HG03521 (cell line): ENCODE measurements around the gene LIPM.
"Not testable (repeated sequence)": the region's sequence is repeated elsewhere in the genome, so short reads cannot be mapped to it uniquely, and the experiment has no call there.

Experiments used
- ATAC-seq: cut with Tn5 transposase; IDR thresholded peaks from one replicate; pipeline ENCODE4 v1.9.1; 2021; ENCODE audit warnings: mild to moderate bottlenecking, moderate library complexity; ENCODE audit not compliant: unreplicated experiment

The LIPM gene

DNA sequence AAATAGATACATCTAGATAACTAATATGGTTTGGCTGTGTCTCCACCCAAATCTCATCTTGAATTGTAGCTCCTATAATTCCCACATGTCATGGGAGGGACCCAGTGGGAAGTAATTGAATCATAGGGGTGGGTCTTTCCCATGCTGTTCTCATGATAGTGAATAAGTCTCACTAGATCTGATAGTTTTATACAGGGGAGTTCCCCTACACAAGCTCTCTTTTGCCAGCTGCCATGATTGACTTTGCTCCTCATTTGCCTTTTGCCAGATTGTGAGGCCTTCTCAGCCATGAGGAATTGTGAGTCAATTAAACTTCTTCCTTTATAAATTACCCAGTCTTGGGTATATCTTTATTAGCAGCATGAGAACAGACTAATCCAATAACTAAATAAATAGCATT is 35.1 kb downstream of the LIPM start:
- ATAC-seq = not testable (repeated sequence)

DNA sequence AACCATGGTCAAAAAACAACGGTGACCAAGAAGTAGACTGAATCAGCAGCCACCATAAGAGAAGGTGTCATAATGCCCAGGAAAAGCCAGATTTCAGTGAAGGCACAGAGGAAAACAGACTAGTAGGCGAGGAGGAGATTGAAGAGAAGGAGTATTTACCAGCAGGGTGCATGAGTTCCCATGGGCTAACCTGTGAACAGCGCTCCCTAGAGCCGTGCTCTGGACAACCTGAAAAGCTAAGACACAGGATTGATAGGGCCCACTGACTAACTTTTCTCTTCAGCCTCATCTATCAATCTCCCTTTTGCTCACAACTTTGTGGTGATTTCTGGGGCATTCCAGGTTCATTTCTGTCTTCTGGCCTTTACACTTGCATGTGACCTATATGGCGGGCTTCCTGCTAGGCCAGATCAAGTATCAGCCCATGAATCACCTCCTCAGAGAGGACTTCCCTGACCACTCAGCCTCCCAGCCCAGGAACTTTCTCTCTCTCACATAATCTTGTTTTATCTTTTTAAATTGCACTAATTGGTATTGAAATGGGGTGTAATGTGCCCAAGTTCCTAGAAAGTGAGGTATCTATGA is 36.3 kb downstream of the LIPM start:
- ATAC-seq = no peak

DNA sequence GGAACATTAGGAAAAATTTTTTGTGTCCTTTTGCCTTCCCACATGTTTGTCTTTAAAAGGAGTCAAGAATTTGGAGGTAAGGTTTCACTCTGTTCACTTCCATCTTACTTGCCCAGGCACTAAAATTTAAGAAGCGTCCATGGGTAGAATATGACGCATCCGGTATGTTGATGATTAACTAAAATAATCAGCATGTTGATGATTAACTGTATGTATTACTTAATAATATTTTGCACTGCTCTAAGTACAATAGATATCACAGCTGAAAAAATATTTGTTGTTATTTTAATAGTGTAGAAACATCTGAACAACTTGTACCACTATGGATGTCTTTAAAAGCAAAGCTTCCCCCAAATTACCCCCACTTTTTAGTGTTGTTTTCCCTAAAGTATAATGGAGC is 37.6 kb downstream of the LIPM start:
- ATAC-seq = no peak

DNA sequence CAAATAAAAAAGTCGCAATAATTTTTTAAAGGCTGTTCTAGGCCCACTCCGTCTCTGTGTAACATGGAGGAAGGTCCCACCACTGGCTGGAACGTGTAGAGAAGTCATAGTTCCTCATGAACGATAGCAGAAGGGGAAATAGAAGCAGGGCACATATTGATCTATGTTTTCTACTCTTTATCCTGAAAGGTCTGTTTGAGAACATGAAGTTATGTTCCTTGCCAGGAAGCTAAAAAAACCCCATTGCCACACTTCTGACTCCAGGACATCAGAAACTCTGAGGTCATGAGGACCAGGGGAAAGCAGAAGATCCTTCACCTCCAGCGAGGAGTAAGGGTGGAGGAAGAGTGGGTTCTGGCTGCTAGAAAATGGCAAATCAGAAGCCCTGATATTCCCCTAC is 38.4 kb downstream of the LIPM start:
- no peak for ATAC-seq

DNA sequence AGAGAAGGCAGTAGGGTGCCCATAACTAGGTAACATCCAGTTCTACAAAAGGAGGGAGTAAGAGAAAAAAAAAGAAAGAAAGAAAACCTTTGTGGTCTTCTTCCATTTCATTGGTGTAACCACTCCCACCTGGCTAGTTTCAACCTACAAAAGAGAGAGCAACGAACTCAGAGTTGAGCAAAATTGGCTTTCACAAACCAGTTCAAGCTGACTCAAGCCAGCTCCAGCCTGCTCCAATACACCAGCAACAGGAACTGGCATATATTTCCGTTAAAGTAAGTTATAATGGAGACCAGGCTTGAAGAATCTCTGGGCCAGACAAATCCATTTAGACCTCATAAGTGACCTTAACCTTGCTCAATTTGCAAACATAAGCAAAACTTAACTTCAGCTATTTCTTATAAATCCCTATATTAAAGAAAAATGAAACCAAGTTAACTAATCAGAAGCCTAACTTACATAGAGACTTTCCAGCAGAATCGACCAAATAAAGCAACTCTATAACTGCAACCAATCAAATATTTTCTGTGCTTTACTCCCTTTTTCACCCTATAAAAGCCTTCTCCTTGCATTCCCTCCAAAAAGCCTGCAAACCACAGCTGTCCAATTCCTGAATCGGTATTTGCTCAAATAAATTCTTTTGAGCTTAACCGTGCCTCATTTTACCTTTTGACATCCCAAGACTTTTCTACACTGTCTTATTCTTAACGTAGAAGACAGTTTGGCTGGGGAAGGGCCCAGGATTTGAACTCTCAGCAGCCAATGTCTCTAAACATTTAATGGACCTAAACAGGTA is 39.0 kb downstream of the LIPM start:
- no peak for ATAC-seq

DNA sequence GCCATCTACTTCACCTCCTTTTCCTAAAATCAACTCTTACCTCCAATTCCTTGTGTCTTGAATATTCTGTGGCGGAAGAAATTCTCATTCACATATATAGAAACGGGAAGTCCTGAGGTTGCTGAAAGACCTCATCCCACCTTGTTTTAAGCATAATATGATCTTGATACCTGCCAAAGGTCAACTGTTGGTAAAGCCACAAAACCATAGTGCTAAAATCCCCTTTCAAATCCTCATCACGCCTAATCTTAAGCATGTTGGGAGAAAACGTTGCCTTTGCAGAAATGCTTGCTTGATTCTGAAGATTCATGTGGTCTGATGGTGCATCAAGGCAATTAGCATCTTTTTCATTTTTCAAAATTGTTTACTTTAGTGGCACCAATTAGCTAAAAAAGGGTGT is 40.6 kb downstream of the LIPM start:
- no peak for ATAC-seq

DNA sequence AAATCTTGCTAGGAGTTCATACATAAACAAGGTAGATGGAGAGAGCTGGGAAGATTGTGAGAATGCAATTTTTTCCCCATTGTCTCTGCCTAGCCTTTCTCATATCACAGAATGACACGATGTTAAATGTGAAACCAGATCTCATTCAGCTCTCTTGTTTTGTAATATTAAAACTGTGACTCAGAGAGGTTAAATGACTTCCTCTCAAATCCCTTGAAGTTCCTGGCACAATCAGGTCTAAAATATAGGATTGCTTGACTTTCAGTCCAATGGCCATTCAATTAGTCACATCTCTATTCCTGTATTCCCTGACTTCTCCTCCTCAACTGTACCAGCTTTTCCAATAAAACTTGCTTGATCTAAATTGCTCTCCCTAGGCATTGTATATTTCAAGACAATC is 46.0 kb downstream of the LIPM start:
- ATAC-seq = no peak

DNA sequence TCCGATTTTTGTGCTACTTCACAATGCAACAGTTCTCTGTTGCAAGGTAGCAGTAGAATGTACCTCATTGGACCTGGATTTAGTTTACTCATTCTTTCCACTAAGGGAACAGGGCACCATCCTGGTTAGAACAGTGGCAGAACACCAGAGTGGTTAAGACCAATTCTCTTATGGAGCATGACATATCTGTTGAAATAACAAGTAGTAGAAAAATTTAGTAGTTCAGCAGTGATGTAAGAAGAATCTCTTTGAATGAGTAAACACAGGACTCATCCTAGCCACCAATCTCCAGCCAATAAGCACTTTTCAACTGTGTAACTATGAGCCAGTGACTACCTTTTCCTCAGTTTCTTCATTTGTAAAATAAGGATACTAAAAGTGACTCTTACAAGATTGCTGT is 46.7 kb downstream of the LIPM start:
- ATAC-seq = no peak

DNA sequence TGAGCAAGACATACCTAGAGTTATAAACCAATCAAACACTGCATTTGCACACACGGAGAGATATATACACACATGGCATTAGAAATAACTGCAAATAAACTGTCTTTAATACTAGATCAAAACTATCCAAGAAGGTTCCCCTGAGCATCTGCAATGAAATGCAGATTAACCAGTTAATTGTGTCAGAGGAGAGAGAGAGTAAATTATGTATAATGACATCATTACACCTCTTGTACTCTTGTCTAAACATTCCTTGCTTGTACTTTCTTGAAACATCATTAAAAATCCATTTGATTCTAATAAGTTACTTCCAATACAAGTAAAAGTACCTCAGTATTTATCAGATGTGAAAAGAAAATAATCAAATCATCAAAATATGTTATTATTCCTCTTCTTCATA is 48.2 kb downstream of the LIPM start:
- no peak for ATAC-seq

DNA sequence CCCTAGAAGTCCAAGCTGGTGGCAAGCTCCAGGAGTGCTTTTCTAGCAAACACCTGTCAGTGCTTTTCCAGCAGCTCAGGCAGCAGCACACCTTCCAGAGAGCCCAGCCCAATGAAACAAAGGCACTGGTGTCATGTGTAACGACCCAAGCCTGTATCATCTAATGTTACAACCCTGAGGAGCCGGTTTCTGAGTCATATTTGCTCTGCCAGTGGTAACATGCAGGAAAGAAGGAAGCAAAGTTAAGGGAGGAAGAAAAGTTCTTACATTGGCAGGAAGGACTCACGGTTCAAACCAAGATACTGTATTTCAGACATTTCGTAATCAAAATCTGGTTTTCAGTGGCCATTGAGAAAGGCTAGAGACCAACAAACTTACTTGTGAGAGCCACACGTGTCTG is 49.2 kb downstream of the LIPM start, which contains the start of gene ANKRD22:
Gene ANKRD22, minus strand, starts transcription at position 139 of the 400 bp plus-strand sequence. CDS start 237 bp downstream, outside the sequence.
- ATAC-seq = no peak

DNA sequence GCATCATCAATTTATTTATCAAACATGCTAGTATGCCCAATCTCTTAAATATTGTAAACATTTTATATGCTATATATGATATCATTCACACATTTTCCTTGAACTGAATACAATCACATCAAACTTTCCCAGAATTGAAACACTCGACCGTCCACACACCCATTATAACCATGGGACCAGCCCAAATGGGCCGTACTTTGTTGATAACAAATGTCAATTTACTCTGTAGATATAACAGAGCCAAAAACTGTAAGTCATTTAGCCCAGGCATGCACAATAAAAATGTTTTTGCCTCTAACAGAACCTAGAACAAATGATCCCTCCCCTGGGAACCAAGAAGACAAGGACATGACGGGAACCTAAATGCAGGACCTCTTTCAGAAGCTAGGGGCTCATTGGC is 49.8 kb downstream of the LIPM start:
- no peak for ATAC-seq

DNA sequence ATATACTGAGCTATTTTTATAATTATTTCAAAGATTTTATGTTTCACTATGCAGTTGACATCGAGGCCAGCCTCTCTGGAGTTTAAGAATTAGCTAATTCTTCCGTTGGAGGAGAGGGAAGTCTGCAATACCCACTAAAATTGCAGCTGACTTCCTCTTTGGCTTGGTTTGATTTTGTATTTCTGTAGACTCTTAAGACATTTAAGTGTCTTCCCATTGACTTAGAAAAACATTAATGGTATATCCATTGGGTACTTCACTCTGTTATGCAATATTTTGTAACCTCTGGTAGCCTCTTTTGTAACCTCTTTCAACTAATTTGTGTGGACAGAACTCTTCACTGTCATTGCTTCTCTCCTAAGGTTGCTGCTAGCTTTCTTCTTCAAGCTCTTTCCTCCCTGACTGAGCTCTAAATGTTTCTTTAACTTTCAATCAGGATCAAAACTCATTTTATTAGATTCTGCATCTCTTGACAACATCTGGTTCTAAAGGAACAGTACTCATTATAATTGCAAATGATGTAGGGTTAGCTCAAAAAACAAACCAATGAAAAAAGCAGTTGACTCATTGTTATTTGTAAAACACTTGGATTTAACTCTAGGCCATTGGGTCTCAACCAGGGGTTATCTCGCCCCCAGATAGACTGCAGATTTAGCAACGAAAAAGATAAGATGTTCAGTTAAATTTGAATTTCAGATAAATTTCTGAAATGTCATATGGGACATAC is 50.8 kb downstream of the LIPM start:
- no peak for ATAC-seq

DNA sequence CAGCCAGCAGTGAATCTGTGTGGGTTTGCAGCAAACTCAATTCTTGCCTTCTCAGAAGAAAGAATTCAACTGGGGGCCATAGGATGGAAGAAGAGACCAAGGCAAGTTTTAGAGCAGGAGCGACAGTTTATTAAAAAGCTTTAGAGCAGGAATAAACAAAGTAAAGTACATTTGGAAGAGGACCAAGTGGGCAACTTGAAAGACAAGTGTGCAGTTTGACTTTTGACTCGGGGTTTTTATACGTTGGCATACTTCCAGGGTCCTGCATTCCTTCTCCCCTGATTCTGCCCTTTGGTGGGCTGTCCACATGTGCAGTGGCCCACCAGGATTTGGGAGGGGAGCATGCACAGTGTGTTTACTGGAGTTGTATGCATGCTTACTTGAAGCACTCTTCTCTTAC is 52.2 kb downstream of the LIPM start:
- ATAC-seq = no peak

DNA sequence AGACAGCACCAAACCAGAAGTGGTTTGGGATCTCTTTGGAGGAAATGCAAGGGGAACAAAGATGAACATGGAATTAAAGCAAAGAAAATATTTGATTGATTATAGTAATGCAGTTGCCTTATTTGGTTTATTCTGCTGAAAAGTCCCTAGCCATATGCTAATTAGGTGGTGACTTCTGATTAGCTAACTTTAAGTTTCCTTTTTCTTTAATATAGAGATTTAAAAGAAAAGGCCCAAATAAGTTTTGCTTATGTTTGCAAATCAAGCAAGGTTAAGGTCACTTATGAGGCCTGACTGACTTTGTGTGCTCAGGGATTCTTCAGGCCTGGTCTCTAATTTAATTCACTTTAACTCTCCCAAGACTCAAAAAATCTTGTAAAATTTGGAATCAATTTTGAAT is 55.3 kb downstream of the LIPM start:
- ATAC-seq = no peak

DNA sequence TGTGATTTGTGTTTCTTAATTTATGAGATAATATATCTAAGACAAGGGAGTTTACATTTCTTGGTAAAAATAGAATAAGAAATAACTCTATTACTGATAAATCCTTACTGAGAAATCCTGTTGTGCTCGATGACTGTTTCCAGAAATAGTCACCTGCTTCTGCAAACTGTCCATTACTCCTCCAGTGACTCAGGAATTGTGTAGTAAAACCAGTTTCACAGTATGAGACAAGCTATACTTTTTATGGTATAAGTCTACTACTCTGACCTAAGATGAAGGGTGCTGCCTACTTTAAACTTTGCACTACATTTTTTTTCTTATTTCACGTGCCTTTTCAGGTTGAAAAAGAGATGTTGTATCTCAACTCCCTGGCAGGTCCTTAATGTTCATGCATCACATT is 56.0 kb downstream of the LIPM start:
- ATAC-seq = no peak

DNA sequence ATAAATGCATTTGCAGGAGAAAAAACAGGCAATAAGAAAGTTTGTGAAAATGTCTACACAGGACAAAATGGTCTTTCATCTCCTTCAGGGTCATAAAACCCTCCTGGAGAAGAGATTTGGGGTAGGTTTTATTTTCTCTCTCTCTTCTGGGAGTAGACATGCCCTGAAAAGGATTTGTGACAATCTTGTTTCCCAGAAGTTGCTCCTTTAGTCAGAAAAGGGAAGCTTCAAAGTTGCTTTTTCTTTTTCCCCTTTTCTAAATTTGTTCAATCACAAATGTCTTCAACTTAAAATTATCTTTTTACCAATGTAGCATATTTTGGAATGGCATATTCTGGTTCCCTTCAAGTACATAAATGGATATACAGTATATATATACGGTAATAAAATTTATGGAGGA is 58.5 kb downstream of the LIPM start:
- no peak for ATAC-seq

DNA sequence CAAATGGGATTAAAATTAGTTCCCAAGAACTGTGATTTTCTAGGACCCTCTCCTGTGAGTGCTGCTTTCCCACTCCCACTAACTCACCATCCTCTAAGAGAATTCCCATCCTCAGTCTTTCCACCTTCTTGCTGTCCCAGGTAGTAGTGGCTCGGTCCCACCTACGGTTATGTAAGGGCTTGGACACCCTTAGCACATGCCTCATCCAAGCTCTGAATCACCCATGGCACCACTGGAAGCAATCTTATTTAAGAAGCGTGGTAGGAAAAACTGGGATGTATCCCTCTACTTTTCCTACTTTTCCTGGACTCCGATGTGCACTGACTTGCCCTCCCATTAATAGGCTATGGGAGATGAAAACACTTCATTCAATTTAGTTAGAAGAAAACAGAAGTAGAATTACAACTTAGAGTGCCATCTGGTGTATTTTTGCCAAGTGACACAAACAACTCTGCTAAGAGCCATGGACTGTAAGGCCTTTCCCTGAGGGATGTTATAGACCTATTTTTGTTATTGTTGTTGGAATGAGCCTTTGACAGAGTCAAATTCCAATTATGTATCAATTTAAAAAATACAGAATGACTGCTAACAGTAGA is 62.8 kb downstream of the LIPM start:
- no peak for ATAC-seq

DNA sequence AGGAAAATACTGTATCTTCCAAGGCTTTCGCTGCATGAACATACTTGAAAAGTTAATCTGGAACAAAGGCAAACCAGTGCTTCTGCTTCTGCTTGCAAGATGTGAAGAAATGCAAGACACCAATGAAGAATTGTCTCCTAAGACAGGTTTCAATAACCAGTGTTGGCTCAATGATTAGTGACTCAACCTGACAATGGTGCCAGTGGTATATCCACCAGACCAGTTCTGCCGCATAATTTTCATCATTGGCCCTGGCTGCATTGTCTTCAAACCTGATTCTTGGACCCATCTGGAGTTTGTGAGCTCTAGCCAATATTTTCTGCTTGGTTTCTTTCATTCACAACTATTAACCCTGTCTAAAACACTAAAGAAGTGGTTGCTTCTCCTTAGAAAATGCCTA is 63.9 kb downstream of the LIPM start:
- ATAC-seq = no peak

DNA sequence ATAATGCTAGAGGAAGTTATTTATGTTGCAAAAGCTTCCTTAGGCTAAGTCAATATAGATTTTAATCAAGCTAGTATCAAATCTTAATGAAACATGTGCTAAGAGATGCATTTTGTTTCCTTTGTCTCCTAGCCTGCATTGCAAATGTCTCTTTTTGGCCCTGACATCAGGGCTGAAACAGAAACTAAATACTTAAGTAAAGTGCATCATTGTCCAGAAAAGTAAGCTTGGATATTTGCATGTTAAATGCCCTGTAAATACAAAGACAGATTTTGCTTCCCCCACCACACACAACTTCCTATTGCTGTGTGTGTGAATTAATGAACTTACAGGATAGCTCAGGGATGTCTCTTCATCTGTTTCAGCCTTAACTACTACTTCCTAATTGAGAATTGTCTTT is 67.6 kb downstream of the LIPM start:
- ATAC-seq = no peak
